Sigmoid colon (tissue), 4 donors: ENCODE results near the gene CRYBB3.
"Not testable (repeated sequence)": the region's sequence is repeated elsewhere in the genome, so short reads cannot be mapped to it uniquely, and the experiment has no call there.

Experiments
- CTCF ChIP-seq, 4 experiments: fragments of 450-650 bp in 3 of 4; fragments of 200-600 bp in 1 of 4; IDR thresholded peaks; one replicate each; pipeline ENCODE4 v1.5.1; 2016 to 2019; ENCODE audit warnings: antibody characterized with exemption in 4 of 4, mild to moderate bottlenecking in 3 of 4, moderate library complexity in 2 of 4
- EP300 ChIP-seq, 4 donors: sonication (generic); formaldehyde crosslinking; IDR thresholded peaks; one replicate each; pipeline ENCODE4 v1.6.1; 2017; ENCODE audit warnings: antibody characterized with exemption in 4 of 4
- POLR2A ChIP-seq, 2 donors: fragments of 450-650 bp; IDR thresholded peaks; one replicate each; pipeline ENCODE4 v1.6.1; 2016; ENCODE audit warnings: antibody characterized with exemption in 2 of 2, mild to moderate bottlenecking in 2 of 2, moderate library complexity in 2 of 2
- POLR2AphosphoS5 ChIP-seq, 4 donors: sonication (generic); formaldehyde crosslinking; IDR thresholded peaks; one replicate each; pipeline ENCODE4 v1.6.1; 2017; ENCODE audit warnings: antibody characterized with exemption in 4 of 4

- TF ChIP-seq CTCF, POLR2AphosphoS5, POLR2A, EP300 (IDR thresholded peaks at IDR 0.05): not testable (repeated sequence)
Measured at GRCh38 chr22:25238058-25238457, 38.4 kb downstream of the CRYBB3 start.
